Activated T-cell treated with anti-CD3 and anti-CD28 coated beads, Interleukin-2, amount 50 U/mL, for 72 hours (primary cell): Measurements from ENCODE around the gene MEX3D. TPM values are rescaled to one million over a fixed set of nuclear protein-coding genes. Genes with fewer than 3 reads are reported as not detected.

Experiments used
- ATAC-seq, 2 donors: fragments of 150-1000 bp; cut with Tn5 transposase; replicated peaks in 1 of 2; 2 replicates each; pipeline ENCODE4 v1.10.0; 2021; ENCODE audit warnings: moderate library complexity in 2 of 2, mild to moderate bottlenecking in 1 of 2
- DNase-seq, 2 donors: peaks; one replicate each; pipeline ENCODE4 v3.0.0; 2021 to 2022; ENCODE audit warnings: mixed read lengths in 1 of 2
- H3K27ac Mint-ChIP-seq: one replicate; pipeline ENCODE4 v1.8.0; 2022; ENCODE audit warnings: mild to moderate bottlenecking, moderate library complexity, mixed read lengths
- H3K27me3 Mint-ChIP-seq: one replicate; pipeline ENCODE4 v1.8.0; 2022; ENCODE audit warnings: low read depth, mixed read lengths
- H3K36me3 Mint-ChIP-seq, 2 donors: one replicate each; pipeline ENCODE4 v1.8.0; 2022; ENCODE audit warnings: mixed read lengths in 2 of 2, mild to moderate bottlenecking in 1 of 2; ENCODE audit not compliant: insufficient read depth in 2 of 2
- H3K4me1 Mint-ChIP-seq: one replicate; pipeline ENCODE4 v1.8.0; 2022; ENCODE audit warnings: low read depth, mixed read lengths
- H3K4me3 Mint-ChIP-seq, 2 donors: one replicate each; pipeline ENCODE4 v1.8.0; 2022; ENCODE audit warnings: mild to moderate bottlenecking in 2 of 2, mixed read lengths in 2 of 2, moderate library complexity in 2 of 2
- H3K9me3 Mint-ChIP-seq, 2 donors: one replicate each; pipeline ENCODE4 v1.8.0; 2022; ENCODE audit warnings: mixed read lengths in 2 of 2
- total RNA-seq, 2 donors: library from RNA; stranded (reverse); gene quantifications; one replicate each; pipeline ENCODE4 v1.2.3, GENCODE V29; 2022

The MEX3D gene
- 1 to 10 TPM; 6.4 to 6.8 TPM for total RNA-seq

DNA sequence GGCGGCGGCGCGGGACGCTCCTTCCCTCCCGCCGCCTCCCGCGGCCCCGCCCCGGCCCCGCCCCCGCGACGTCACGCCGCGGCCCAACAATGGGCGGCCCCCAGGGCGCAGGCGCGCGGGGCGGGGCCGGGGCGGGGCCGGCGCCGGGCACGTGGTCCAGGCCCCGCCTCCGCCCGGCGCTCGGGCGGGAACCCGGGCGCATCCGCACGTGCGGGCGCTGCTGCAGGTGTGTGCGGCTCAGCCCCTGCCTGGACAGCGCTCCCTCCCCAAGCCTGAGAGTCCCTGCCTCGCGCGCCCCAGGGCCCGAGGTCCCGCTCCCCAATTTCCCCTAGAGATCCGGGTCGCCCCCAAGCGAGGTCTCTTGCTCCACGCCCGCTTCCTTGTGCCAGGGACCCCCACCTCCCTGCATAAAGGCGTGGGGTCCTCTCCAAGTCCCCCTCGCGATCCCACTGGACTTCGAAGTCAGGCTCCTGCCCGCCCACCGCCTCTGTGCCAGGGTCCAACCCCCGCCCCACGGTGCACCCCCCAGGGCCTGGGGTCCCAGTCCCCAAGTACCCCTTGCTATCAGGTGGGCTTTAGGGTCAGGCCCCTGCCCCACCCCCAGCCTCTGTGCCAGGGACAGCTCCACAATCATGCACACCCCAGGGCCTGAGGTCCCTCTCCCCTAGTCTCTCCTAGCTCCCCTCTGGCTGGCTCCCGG, at the start of gene MEX3D:
TSS of gene MEX3D (minus strand) at position 6 of the 700 bp plus-strand sequence. CDS start 267 bp downstream, outside the sequence.
- peak; percentile 88 to 93 for ATAC-seq

DNA sequence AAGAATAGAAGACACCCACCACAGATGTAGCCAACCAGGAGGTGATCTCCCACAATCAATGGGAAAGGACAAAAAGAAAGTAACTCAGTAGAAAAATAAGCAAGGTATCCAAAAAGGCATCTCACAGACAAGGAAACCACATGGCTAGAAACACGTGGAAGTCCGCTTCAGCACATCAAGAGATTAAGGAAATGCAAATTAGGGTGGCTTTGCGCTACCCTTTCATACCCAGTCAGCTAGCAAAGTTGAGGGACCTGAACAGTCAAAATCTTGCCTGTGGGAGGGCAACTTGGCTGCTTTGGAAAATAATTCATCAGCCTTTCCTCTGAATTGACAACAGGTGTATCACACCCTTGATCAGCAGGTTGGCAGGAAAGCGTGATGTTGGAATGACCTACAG, 48.8 kb upstream of the MEX3D start:
- ATAC-seq = peak in 1 of 2 donors; percentile 30
- Mint-ChIP-seq H3K4me1 (peaks cover 26% of the 10 kb centered on the region), H3K36me3 (peaks cover 0 to 21% of the 10 kb centered on the region in 2 donors), H3K4me3 (no peak overlapping the region), H3K9me3 (no peaks in the 10 kb centered on the region), H3K27ac (peak overlapping the region; percentile 78), H3K27me3 (no peaks in the 10 kb centered on the region)
- no peak for DNase-seq

More for the DNA sequence above, at the start of gene MEX3D:
- H3K27me3 Mint-ChIP-seq = peaks cover 13% of the 10 kb centered on the region
- H3K4me3 Mint-ChIP-seq = peak within 1 kb of the TSS; percentile 34 to 49
- peaks cover 7% of the 10 kb centered on the region for H3K4me1 Mint-ChIP-seq
- DNase-seq = peak; percentile 80 to 88
- no peaks in the 10 kb centered on the region for H3K36me3 Mint-ChIP-seq
- H3K27ac Mint-ChIP-seq = no peak within 1 kb of the TSS
- H3K9me3 Mint-ChIP-seq = no peaks in the 10 kb centered on the region

DNA sequence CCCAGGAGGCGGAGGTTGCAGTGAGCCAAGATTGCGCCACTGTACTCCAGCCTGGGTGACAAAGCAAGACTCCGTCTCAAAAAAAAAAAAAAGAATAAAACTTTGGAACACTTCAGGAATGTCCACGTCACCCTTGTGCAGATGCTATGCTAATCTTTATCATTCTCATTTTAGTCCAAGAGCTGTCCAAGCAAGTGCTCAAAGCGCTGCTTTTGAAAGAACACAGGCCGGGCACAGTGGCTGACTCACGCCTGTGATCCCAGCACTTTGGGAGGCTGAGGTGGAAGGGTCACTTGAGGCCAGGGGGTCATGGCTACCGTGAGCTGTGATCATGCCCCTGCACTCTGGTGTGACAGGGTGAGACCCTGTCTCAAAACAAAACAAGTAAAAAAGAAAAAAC, 48.3 kb upstream of the MEX3D start:
- no peaks in the 10 kb centered on the region for H3K9me3 Mint-ChIP-seq
- H3K36me3 Mint-ChIP-seq = peaks cover 0 to 21% of the 10 kb centered on the region in 2 donors
- DNase-seq (no peak), ATAC-seq (no peak)
- peaks cover 29% of the 10 kb centered on the region for H3K4me1 Mint-ChIP-seq
- no peak overlapping the region for H3K4me3 Mint-ChIP-seq
- H3K27ac Mint-ChIP-seq = peak overlapping the region; percentile 78
- H3K27me3 Mint-ChIP-seq = no peaks in the 10 kb centered on the region

DNA sequence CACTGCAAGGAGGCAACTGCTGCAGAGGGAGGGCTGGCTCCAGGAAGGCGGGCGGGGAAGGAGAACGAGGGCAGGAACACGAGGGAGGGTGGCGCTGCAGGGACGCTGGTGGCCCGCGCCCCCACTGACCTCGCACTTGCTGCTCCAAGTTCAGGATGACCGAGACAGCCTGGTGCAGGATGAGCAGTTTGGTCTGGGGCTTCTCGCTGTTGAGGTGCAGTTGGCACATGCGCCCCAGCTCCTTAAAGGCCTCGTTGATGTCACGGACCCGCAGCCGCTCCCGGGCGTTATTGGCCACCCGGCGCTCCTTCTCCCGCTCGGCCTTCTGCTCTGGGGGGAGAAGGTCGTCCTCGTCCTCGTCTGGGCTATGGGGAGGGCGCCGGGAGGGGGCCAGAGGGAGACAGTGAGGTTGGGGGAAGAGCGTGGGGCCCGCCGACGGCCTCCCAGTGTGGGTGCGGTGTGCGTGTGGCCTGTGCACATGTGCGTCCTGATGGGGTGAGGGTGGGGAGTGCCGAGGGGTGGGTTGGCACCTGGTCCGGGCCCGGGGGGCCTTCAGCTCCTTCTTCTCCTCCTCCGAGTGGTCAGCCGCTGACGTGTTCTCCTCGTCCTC, 47.1 kb upstream of the MEX3D start:
- no peaks in the 10 kb centered on the region for H3K27me3 Mint-ChIP-seq
- no peak overlapping the region for H3K4me3 Mint-ChIP-seq
- H3K4me1 Mint-ChIP-seq = peaks cover 40% of the 10 kb centered on the region
- H3K9me3 Mint-ChIP-seq = no peaks in the 10 kb centered on the region
- H3K27ac Mint-ChIP-seq = peak overlapping the region; percentile 42
- no peak for DNase-seq
- peaks cover 0 to 26% of the 10 kb centered on the region in 2 donors for H3K36me3 Mint-ChIP-seq
- ATAC-seq = no peak

DNA sequence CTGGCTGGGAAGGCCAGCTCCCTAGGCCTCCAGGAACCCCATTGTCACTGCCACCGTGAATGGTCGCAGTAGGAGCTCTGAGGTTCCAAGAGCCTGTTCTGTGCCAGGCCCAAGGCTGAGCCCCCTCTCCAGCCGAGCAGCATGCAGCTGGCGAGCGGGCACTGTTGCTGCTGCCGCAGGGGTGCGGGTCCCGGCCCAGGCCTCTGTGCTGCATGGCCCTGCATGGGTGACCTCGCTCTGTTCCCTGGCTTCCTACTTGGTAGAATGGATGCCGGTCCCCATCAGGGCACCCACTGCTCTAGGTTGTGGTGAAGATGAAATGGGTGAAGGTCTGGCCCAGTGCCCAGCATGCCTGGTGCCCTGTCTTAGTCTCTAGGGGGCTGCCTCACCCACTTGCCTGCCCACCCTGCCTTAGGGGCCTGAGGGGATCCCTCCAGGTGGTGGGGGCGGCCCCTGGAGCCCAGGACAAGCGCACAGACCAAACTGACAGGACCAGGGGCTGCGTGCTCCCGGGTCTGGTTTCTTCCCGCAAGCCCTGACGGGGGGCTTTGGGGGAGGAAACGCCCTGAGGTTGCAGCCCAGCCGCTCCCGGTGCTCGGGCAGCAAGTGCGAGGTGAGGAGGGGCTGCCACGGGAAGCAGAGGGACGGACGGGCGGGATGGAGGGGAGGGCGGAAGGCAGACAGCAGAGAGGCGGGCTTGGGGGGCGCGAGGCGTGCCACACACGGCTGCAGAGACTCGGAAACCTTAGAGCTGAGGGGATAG, 45.9 kb upstream of the MEX3D start:
- Mint-ChIP-seq H3K27ac (no peak overlapping the region), H3K27me3 (no peaks in the 10 kb centered on the region), H3K36me3 (peaks cover 0 to 25% of the 10 kb centered on the region in 2 donors)

DNA sequence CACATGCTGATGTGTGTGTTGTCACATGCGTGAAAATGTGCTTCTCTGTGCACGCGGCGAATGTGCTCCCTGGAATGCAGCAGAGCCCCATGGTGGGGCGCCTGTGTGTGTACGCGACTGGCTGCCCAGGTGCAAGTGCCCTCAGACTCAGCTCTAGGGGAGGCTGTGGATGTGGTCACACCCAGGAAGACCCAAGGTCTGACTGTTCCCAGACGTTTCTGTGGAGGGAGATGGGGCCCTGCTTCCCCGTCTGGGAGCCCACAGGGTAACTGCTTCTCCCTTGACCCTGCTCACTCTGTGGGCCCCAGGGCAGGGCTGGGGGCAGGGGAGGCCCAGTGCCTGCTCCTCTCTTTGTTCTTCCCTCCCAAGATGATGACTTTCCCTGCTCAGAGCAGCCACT, 45.0 kb upstream of the MEX3D start:
- peaks cover 54% of the 10 kb centered on the region for H3K4me1 Mint-ChIP-seq
- H3K9me3 Mint-ChIP-seq = no peaks in the 10 kb centered on the region
- H3K4me3 Mint-ChIP-seq = no peak overlapping the region
- no peak for ATAC-seq
- H3K27me3 Mint-ChIP-seq = no peaks in the 10 kb centered on the region
- H3K36me3 Mint-ChIP-seq = peaks cover 0 to 25% of the 10 kb centered on the region in 2 donors
- no peak overlapping the region for H3K27ac Mint-ChIP-seq
- DNase-seq = no peak

More for the DNA sequence above, 45.9 kb upstream of the MEX3D start:
- H3K9me3 Mint-ChIP-seq = no peaks in the 10 kb centered on the region
- H3K4me3 Mint-ChIP-seq = no peak overlapping the region
- DNase-seq (no peak), ATAC-seq (no peak)
- peaks cover 53% of the 10 kb centered on the region for H3K4me1 Mint-ChIP-seq

DNA sequence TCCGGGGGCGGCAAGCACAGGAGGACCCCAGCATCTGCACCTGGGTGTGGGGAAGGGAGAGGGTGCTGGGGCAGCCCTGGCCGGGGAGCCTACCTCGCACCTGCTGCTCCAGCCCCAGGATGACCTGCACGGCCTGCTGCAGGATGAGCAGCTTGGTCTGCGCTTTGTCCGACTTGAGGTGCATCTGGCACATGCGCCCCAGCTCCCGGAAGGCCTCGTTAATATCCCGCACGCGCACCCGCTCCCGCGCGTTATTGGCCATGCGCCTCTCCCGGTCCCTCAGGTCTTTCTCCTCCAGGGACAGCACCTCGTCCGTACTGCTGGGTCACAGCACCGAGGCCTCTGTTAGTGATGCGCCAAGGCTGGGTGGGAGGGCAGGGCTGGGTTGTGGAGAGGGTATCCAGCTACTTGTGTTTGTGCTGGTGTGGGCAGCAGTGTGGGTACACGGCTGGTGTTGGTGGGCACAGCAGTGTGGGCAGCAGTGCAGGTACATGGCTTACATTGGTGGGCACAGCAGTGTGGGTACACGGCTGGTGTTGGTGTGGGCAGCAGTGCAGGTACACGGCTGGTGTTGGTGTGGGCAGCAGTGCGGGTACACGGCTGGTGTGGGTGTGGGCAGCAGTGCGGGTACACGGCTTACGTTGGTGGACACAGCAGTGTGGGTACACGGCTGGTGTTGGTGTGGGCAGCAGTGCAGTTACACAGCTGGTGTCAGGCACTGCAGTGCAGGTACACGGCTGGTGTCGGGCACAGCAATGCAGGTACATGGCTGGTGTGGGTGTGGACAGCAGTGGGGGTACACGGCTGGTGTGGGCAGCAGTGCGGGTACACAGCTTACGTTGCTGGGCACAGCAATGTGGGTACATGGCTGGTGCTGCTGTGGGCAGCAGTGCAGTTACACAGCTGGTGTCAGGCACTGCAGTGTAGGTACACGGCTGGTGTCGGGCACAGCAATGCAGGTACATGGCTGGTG, 44.3 kb upstream of the MEX3D start:
- no peak overlapping the region for H3K27ac Mint-ChIP-seq
- no peaks in the 10 kb centered on the region for H3K27me3 Mint-ChIP-seq
- peaks cover 0 to 25% of the 10 kb centered on the region in 2 donors for H3K36me3 Mint-ChIP-seq
- DNase-seq (no peak), ATAC-seq (no peak)
- H3K4me3 Mint-ChIP-seq = no peak overlapping the region
- no peaks in the 10 kb centered on the region for H3K9me3 Mint-ChIP-seq
- peaks cover 46% of the 10 kb centered on the region for H3K4me1 Mint-ChIP-seq

DNA sequence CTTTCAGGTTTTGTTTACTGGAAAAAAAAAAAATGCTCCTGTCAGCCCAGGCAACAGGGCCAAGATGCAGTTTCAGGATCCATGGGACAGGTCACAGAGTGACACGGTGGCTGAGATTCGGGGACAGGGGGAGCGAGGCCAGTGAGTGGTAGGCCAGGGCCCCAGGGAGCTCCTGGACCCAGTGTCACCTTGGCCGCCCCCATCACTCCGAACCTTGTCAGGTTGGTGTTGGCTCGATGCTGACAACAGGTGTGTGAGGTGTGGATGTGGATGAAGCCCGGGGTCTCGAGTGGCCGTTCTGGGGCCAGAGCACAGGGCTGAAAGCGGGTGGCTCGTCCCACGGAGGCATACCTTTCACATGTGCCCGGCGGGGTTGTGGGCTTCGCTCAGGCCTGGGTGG, 43.2 kb upstream of the MEX3D start:
- Mint-ChIP-seq H3K27ac (no peak overlapping the region), H3K27me3 (no peaks in the 10 kb centered on the region), H3K4me3 (no peak overlapping the region), H3K9me3 (no peaks in the 10 kb centered on the region), H3K36me3 (peaks cover 0 to 21% of the 10 kb centered on the region in 2 donors), H3K4me1 (peaks cover 44% of the 10 kb centered on the region)
- ATAC-seq (no peak), DNase-seq (no peak)

DNA sequence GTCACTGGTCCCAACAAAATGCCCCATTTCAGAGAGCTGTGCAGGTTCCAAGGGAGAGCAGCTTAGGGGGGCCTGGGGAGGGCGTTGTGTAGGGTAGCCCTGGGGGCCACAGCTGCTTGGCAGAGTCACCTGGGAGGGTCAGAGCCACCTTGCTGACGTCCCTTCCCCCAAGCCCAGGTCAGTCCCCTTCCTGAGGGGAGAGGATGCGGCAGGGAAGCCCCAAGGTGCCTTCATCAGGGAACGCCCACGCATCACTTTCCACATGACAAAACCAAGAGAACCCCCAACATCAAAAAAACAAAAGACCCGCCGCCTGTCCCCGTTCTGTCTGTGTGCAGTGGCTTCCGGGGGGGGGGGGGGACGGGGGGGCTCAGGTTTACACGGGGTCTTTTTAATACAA, 42.5 kb upstream of the MEX3D start:
- DNase-seq (peak in 1 of 2 donors; percentile 39), ATAC-seq (no peak)
- Mint-ChIP-seq H3K27me3 (no peaks in the 10 kb centered on the region), H3K36me3 (peaks cover 0 to 17% of the 10 kb centered on the region in 2 donors), H3K4me1 (peaks cover 51% of the 10 kb centered on the region), H3K27ac (no peak overlapping the region), H3K4me3 (peak overlapping the region in 1 of 2 donors; percentile 12), H3K9me3 (no peaks in the 10 kb centered on the region)

DNA sequence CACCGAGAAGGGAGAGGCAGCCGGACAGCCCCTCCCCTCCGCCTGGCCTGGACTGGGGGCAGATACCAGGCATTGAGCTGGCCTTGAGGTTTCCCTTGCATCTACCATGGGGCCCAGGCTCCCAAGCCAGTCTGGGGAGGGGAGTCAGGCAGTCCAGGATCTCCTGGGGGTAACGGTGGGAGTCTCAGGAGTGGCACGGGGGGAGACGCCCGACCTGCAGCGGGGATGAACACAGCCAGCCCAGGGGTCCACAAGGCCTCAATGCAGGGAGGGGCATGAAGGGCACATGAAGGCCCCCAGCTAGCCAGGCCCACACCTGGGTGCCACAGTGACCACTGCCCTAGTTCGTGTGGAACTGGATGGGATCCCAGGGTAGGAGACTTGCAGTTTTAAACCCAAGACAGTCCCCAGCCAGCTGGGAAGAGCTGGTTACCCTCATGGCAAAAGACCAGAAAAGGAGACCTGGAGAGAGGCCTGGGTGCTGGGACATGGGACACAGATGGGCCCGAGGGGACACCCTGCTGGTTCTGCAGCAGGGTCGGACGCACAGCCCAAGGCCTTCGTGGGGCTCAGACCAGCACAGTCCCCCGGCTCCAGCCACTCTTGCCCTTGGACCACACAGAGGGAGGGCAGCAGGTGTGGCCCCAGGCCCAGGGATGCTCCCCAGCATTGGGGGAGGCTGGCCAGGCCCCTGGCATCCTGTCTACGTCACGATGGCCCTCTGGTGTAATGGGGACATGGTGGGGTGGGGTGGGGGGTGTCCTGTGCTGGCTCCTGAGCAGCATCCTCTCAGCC, 41.8 kb upstream of the MEX3D start:
- ATAC-seq (no peak), DNase-seq (no peak)
- Mint-ChIP-seq H3K36me3 (peaks cover 0 to 15% of the 10 kb centered on the region in 2 donors), H3K27ac (no peak overlapping the region), H3K4me1 (peaks cover 52% of the 10 kb centered on the region), H3K4me3 (peak overlapping the region in 1 of 2 donors; percentile 38), H3K9me3 (no peaks in the 10 kb centered on the region), H3K27me3 (no peaks in the 10 kb centered on the region)

DNA sequence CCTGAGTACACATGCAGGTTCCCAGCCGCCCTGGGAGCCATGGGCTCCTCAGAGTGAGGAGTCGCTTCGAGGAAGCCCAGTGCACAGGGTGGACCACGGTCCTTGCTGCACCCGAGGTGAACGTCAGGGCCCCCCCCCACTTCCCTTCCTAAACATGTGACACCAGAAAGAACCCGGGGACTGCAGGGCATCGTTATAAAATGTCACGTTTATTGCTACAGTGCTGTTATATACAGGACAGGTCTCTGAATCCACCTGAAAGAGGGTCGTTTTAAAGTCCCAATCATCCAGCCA, 40.9 kb upstream of the MEX3D start:
- ATAC-seq = no peak
- Mint-ChIP-seq H3K27ac (no peak overlapping the region), H3K4me3 (no peak overlapping the region), H3K27me3 (no peaks in the 10 kb centered on the region), H3K9me3 (no peaks in the 10 kb centered on the region), H3K4me1 (peaks cover 59% of the 10 kb centered on the region), H3K36me3 (peaks cover 0 to 10% of the 10 kb centered on the region in 2 donors)
- DNase-seq = no peak
